NCI-H1694 treated with DMSO at 0.1 percent for 48 hours (cell line): ENCODE measurements around the gene AIF1.

Experiments
- DNase-seq: peaks from one replicate; lab custom pipeline; 2025; lab: John Stamatoyannopoulos, UW

AIF1 gene

DNA sequence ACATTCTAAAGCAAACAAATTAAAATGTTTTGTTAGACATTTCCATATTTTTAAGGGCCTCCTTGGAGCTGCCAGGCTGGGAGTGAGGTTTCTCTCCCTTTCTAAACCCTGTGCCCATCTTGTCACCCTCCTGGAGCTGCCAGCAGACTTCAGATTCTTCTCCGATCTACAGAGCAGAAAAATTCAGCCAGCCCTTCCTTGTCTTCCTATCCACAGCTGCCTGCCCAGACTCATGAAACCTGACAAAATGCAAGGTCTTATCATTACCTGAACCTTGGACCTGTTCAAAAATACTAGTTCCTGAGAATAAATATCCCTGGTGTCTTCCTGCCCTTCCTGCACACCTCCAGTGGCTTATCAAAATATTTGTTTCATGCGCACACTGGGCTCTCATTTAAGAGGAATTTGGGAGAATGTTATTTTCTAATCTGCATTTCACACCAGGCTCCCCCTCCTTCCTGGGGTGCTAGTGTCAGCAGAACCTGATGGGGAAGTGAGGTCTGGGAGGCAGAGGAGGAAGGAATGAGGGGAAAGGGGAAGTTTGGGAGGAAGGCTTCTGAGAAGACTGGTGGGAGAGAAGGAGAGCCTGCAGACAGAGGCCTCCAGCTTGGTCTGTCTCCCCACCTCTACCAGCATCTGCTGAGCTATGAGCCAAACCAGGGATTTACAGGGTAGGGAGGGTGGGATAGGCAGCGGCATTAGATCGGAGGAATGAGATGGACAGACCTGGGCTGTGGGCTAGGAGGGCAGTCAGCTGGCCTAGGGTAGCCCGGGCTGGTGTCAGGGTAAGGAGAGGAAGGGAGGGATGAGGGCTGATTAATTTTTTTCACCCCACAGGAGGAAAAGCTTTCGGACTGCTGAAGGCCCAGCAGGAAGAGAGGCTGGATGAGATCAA is at the start of gene AIF1:
TSS of gene AIF1 (plus strand) at position 551 of the 895 bp plus-strand sequence. CDS start at position 647, 96 bp downstream.
- DNase-seq, result no peak

DNA sequence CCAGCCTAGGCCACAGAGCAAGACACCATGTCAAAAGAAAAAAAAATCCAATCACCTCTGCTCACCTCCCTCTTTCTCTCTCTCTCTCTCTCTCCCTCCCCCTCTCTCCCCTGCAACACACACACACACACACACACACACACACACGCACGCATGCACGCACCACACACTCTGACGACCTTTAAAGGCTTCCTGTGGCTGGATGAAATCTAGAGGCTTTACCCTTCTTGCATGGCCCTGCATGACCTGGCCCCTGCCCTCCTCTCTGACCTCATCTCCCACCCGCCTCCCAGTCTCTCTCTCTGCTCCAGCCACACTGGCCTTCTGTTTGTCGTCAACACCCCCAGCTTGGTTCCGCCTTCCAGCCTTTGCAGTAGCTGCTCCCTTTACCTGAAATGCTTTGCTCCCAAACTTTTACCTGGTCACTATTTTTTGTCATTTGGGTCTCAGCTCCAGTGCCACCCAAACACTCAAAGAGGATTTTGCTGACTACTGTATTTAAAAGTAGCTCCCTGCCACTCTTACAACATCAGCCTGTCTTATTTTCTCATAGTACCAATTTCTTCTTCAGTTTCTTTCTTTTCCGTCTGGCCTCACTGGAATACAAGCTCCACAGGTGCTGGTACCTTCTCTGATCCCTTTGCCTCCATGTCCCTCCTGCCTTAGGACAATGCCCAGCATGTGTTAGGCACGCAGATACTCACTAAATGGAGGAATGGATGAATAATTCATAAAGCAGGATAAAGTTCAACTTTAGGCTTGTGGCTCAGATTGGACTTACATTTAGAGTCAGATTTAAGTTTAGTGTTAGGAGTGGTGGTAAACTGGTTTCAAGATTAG is 47.3 kb upstream of the AIF1 start:
- no peak for DNase-seq

DNA sequence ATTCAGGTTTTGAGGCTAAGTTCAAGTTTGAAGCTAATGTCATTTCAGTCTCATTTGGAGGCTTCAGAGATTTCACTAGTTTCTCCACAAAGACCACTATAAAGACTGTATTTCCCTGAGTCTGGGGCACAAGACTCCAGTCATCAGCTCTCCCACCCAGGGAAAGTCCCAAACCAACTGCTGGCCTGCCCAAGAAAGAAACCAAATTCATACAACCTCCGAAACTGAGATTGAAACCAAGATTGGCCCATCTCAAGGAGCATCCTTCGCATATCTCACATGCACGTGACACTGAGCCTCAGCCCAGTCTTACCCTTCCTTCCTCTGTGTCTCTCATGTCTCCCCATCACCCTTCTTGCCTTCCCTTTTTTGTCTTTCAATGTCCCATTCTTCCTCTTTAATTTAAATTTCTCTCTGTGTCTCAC is 46.5 kb upstream of the AIF1 start:
- no peak for DNase-seq

DNA sequence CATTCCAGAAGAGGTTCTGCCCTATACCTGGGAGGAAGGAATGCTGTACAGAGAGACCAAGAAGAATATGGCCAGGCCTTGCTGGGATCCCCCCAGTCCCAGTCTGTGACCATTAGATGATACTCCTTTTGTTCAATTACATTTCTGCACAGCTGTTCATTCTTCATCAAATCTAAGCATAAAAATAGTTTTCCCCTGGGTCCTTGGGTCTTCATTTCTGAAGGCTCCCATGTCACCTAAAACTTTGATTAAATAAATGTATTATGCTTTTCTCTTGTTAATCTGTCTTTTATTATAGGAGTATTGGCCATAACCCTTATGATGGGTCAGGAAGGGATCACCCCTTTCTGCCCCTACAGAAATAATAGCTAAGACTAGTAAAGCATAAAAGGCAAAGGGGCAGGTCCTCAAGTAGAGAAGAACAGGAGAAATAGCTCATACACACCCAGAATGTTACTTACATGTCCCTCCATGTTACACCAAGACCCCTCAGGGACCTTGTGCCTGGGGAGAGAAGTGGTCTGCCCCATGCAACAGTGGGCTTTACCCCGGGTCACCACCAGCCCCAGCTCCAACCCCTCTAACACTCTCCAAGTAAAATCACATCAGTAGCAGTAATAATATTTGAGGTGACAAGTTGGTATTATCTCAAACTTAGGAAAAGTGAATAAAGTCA is 45.0 kb upstream of the AIF1 start:
- DNase-seq, result no peak

DNA sequence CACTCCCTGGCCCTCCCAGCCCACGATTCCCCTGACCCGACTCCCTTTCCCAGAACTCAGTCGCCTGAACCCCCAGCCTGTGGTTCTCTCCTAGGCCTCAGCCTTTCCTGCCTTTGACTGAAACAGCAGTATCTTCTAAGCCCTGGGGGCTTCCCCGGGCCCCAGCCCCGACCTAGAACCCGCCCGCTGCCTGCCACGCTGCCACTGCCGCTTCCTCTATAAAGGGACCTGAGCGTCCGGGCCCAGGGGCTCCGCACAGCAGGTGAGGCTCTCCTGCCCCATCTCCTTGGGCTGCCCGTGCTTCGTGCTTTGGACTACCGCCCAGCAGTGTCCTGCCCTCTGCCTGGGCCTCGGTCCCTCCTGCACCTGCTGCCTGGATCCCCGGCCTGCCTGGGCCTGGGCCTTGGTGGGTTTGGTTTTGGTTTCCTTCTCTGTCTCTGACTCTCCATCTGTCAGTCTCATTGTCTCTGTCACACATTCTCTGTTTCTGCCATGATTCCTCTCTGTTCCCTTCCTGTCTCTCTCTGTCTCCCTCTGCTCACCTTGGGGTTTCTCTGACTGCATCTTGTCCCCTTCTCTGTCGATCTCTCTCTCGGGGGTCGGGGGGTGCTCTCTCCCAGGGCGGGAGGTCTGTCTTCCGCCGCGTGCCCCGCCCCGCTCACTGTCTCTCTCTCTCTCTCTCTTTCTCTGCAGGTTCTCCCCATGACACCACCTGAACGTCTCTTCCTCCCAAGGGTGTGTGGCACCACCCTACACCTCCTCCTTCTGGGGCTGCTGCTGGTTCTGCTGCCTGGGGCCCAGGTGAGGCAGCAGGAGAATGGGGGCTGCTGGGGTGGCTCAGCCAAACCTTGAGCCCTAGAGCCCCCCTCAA is 42.8 kb upstream of the AIF1 start, which contains the start of gene LTA:
TSS of gene LTA (plus strand) at position 249 of the 871 bp plus-strand sequence. CDS start at position 703, 454 bp downstream.
- no peak for DNase-seq

DNA sequence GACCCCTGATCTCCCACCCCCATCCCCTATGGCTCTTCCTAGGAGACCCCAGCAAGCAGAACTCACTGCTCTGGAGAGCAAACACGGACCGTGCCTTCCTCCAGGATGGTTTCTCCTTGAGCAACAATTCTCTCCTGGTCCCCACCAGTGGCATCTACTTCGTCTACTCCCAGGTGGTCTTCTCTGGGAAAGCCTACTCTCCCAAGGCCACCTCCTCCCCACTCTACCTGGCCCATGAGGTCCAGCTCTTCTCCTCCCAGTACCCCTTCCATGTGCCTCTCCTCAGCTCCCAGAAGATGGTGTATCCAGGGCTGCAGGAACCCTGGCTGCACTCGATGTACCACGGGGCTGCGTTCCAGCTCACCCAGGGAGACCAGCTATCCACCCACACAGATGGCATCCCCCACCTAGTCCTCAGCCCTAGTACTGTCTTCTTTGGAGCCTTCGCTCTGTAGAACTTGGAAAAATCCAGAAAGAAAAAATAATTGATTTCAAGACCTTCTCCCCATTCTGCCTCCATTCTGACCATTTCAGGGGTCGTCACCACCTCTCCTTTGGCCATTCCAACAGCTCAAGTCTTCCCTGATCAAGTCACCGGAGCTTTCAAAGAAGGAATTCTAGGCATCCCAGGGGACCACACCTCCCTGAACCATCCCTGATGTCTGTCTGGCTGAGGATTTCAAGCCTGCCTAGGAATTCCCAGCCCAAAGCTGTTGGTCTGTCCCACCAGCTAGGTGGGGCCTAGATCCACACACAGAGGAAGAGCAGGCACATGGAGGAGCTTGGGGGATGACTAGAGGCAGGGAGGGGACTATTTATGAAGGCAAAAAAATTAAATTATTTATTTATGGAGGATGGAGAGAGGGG is 41.6 kb upstream of the AIF1 start:
- DNase-seq, result no peak

DNA sequence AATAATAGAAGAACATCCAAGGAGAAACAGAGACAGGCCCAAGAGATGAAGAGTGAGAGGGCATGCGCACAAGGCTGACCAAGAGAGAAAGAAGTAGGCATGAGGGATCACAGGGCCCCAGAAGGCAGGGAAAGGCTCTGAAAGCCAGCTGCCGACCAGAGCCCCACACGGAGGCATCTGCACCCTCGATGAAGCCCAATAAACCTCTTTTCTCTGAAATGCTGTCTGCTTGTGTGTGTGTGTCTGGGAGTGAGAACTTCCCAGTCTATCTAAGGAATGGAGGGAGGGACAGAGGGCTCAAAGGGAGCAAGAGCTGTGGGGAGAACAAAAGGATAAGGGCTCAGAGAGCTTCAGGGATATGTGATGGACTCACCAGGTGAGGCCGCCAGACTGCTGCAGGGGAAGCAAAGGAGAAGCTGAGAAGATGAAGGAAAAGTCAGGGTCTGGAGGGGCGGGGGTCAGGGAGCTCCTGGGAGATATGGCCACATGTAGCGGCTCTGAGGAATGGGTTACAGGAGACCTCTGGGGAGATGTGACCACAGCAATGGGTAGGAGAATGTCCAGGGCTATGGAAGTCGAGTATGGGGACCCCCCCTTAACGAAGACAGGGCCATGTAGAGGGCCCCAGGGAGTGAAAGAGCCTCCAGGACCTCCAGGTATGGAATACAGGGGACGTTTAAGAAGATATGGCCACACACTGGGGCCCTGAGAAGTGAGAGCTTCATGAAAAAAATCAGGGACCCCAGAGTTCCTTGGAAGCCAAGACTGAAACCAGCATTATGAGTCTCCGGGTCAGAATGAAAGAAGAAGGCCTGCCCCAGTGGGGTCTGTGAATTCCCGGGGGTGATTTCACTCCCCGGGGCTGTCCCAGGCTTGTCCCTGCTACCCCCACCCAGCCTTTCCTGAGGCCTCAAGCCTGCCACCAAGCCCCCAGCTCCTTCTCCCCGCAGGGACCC is 40.6 kb upstream of the AIF1 start:
- DNase-seq, result no peak

DNA sequence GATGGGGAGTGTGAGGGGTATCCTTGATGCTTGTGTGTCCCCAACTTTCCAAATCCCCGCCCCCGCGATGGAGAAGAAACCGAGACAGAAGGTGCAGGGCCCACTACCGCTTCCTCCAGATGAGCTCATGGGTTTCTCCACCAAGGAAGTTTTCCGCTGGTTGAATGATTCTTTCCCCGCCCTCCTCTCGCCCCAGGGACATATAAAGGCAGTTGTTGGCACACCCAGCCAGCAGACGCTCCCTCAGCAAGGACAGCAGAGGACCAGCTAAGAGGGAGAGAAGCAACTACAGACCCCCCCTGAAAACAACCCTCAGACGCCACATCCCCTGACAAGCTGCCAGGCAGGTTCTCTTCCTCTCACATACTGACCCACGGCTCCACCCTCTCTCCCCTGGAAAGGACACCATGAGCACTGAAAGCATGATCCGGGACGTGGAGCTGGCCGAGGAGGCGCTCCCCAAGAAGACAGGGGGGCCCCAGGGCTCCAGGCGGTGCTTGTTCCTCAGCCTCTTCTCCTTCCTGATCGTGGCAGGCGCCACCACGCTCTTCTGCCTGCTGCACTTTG is 39.6 kb upstream of the AIF1 start, which contains the start of gene TNF:
TSS of gene TNF (plus strand) at position 231 of the 567 bp plus-strand sequence. CDS start at position 408, 177 bp downstream.
- no peak for DNase-seq

DNA sequence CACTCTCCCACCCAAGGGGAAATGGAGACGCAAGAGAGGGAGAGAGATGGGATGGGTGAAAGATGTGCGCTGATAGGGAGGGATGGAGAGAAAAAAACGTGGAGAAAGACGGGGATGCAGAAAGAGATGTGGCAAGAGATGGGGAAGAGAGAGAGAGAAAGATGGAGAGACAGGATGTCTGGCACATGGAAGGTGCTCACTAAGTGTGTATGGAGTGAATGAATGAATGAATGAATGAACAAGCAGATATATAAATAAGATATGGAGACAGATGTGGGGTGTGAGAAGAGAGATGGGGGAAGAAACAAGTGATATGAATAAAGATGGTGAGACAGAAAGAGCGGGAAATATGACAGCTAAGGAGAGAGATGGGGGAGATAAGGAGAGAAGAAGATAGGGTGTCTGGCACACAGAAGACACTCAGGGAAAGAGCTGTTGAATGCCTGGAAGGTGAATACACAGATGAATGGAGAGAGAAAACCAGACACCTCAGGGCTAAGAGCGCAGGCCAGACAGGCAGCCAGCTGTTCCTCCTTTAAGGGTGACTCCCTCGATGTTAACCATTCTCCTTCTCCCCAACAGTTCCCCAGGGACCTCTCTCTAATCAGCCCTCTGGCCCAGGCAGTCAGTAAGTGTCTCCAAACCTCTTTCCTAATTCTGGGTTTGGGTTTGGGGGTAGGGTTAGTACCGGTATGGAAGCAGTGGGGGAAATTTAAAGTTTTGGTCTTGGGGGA is 38.9 kb upstream of the AIF1 start:
- no peak for DNase-seq

DNA sequence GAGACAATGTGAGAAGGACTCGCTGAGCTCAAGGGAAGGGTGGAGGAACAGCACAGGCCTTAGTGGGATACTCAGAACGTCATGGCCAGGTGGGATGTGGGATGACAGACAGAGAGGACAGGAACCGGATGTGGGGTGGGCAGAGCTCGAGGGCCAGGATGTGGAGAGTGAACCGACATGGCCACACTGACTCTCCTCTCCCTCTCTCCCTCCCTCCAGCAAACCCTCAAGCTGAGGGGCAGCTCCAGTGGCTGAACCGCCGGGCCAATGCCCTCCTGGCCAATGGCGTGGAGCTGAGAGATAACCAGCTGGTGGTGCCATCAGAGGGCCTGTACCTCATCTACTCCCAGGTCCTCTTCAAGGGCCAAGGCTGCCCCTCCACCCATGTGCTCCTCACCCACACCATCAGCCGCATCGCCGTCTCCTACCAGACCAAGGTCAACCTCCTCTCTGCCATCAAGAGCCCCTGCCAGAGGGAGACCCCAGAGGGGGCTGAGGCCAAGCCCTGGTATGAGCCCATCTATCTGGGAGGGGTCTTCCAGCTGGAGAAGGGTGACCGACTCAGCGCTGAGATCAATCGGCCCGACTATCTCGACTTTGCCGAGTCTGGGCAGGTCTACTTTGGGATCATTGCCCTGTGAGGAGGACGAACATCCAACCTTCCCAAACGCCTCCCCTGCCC is 38.0 kb upstream of the AIF1 start:
- DNase-seq, result no peak

DNA sequence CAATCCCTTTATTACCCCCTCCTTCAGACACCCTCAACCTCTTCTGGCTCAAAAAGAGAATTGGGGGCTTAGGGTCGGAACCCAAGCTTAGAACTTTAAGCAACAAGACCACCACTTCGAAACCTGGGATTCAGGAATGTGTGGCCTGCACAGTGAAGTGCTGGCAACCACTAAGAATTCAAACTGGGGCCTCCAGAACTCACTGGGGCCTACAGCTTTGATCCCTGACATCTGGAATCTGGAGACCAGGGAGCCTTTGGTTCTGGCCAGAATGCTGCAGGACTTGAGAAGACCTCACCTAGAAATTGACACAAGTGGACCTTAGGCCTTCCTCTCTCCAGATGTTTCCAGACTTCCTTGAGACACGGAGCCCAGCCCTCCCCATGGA is 37.5 kb upstream of the AIF1 start:
- no peak for DNase-seq

DNA sequence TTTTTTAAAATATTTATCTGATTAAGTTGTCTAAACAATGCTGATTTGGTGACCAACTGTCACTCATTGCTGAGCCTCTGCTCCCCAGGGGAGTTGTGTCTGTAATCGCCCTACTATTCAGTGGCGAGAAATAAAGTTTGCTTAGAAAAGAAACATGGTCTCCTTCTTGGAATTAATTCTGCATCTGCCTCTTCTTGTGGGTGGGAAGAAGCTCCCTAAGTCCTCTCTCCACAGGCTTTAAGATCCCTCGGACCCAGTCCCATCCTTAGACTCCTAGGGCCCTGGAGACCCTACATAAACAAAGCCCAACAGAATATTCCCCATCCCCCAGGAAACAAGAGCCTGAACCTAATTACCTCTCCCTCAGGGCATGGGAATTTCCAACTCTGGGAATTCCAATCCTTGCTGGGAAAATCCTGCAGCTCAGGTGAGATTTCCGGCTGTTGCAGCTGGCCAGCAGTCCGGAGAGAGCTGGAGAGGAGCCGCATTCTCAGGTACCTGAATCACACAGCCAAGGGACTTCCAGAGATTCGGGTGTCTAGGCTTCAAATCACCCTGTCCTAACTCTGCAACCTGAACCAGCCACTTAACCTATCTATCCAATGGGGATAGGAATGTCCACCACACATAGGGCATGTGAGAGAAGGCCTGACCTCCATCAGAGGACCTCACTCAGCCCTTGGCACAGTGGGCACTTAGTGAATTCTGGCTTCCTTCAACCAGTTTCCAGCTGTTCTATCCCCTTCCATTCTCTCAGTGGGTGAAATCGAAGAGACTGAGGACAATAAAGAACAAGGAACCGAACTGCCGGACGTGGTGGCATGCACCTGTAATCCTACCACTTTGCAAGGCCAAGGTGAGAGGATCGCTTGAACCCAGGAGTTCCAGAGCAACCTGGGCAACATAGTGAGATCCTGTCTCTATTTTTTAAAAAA is 36.6 kb upstream of the AIF1 start:
- DNase-seq, result no peak

DNA sequence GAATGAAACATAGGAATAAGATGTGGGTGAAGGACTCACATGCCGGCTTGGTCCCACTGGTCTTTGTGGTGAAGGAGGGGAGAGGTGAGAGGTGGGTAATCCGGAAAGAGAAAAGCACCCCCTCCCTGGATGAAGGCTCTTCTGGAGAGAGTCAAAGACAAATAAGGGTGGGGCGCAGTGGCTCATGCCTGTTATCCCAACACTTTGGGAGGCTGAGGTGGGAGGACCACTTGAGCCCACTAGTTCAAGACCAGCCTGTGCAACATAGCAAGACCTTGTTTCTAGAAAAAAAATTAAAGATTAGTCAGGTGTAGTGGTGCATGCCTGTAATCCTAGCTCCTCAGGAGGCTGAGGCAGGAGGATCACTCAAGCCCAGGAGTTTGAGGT is 35.9 kb upstream of the AIF1 start:
- DNase-seq, result no peak

DNA sequence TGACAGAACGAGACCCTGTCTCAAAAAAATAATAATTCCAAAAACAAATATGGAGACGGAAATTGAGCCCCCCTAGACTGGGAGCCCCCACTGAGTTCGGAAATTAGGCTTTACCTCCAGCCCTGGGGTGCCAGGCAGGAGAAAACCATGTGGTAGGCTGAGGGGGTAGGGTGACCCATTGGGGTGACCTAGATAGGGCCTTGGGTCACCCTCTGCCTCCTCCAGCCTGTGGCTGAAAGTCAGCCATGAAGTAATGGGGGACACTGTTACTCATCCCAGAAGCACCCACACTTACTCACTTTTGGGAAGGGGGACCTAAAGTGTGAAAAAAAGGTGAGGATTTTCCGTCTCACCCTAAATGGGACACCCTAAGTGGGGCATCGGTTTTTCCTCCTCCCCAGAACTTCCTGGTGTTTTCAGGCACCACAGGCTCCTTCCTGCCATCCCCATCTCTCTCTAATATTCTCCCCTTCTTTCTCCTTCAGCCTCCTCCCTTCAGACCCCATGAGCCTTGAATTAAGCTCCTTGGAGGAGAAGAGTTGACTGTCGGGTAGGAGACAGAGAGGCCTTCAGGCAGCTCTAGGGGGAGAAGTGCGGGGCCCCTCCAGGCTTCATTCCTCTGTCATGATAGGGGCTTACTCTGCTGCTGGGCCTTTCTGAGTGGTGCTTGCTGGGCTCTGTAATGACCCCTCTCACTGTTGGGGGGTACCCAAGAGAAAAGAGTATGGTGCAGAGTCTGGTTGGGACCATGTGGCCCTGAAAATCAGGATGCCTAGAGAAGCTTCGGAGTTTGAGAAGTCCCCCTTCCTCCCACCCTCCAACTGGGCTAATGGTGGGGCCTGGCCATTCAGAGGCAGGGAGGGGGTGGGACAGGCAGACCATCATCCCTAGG is 35.2 kb upstream of the AIF1 start:
- DNase-seq, result no peak

DNA sequence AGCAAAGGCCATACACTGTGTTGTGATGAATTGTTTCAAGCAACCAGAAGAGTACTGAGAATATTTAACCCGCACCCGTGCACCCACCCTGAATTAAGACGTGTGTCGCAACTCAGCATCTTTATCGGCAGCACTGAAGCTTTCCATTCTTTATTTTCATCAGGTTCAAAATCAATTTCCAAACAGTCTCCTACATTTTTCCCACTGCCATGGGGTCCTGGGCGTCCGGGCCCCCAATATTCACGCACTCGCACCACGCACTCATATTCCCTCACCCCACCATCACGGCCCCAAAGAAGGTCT is 34.6 kb upstream of the AIF1 start:
- no peak for DNase-seq
